ENCODE data around the gene KRTAP1-5.

The KRTAP1-5 gene

DNA sequence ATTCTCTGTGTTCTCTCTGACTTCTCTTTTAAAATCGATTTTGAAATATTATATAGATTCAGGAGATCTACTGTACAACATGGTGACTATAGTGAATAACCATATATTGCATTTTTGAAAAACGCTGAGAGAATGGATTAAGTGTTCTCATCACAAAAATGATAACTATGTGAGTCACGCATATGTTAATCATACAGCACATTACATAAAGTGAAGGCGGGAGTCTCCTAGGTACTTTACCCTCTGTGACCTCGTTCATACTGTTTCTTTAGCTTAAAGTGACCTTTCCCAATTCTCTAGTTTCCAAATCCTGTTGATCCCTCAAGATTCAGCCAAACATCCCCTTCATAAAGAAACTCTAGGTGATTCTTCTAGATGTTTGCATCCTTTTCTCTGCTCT lies 24.2 kb downstream of the KRTAP1-5 start:
- no peak for DNase-seq

DNA sequence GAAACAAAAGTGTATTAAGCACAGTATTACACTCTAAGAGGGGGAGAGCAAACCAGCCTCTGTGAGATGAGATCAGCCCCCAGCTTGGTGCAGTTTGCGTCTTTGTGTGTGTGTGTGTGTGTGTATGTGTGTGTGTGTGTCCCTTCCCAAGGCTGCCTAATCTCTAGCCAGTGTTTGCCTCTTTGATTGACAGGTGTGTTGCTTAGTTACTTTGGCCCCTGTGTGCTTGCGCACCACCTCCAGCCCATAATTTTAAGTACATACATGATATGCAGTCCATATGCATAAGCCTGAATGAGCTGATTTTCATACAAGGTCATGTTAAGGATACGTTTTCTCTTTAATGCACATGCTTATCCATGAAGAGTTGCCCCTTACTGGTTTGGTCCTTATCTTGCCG lies 25.2 kb downstream of the KRTAP1-5 start:
- DNase-seq, result no peak

DNA sequence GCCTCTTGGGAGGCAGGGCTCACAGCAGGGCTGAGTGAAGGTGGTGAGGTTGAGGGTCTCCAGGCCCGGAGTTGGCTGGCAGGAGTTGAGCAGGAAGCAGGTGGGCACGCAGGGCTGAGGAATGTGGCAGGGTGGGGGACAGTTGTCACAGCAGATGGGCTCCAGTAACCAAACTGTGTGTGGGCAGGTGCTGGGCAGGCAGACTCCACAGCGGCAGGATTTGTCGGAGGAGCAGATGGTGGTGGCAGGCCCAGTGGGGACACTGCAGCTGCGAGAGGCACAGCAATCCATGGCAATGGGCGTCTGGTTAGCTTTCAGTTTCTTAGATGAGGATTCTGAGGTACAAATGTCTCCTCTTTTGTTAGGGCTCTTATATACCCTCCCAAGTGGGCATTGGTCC lies 27.4 kb downstream of the KRTAP1-5 start, which contains the start of gene KRTAP3-2:
Gene KRTAP3-2 (minus strand): TSS at position 344 of the 400 bp plus-strand sequence. CDS start 53 bp downstream, at position 291.
- DNase-seq, result peak in 1 of 2 experiments; percentile 15

DNA sequence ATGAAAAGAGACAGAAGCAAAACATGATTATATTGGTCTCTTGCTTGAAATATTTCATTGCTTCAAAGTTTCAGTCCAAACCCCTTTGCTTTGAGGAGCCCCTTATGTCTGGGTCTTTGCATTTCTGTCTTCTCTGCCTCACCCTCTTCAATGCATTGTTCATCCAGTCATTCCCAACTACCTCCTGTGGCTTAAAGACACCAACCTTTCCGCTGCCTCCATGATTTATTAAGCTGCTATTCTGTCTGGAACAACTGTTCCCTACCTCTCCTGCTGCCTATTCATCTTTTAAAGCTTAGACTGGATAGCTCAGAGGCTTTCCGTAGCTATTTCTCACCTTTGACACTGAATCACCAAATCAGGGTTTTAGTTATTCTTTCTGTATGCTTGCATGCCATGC lies 29.6 kb downstream of the KRTAP1-5 start:
- no peak for DNase-seq

DNA sequence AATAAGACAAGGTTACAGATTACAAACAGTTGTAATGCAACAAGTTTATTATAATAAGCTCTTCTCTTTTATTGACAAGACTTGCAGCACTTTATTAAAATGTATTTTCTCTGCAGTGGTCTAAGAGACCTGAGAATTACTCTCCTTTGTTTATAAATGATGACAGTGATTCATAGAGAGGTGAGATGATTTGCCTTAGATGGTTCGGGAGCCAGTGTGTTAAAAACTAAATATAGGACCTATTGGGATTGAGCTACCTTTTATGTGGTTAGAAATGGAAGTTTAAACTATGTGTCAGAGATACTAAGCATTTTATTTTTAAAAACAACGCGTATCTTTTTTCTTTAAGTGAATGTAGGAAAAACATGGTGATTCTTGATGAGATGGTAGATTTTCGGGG lies 30.2 kb downstream of the KRTAP1-5 start:
- no peak for DNase-seq

DNA sequence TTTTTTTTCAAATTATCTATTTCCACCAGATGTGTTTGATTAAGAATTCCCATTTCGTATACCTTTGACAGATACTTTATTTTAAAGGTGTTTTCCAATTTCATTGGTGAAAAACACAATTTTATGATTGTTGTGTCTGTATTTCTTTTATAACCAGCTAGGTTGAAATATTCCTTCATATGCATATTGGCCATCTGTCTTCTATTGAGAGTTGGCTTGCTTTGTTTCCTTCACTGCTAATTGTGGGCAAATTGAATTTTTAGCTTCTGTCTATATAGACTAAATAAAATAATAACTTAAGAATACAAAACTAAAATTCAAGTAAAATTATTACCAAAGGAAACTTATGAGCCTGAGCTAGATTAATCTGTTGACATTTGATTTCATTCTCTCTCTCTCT lies 31.9 kb downstream of the KRTAP1-5 start:
- DNase-seq, result no peak

DNA sequence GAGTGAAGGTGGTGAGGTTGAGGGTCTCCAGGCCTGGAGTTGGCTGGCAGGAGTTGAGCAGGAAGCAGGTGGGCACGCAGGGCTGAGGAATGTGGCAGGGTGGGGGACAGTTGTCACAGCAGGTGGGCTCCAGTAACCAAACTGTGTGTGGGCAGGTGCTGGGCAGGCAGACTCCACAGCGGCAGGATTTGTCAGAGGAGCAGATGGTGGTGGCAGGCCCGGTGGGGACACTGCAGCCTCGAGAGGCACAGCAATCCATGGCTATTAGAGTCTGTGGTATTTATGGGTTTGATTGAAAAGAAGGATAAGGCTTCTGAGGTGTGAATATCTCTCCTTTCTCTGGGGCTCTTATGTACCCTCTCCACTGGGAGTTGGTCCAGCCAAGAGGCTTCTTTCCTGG lies 33.2 kb downstream of the KRTAP1-5 start, which contains the start of gene KRTAP3-3:
Gene KRTAP3-3 (minus strand): TSS at position 326 of the 400 bp plus-strand sequence. CDS start 67 bp downstream, at position 259.
- DNase-seq, result no peak

DNA sequence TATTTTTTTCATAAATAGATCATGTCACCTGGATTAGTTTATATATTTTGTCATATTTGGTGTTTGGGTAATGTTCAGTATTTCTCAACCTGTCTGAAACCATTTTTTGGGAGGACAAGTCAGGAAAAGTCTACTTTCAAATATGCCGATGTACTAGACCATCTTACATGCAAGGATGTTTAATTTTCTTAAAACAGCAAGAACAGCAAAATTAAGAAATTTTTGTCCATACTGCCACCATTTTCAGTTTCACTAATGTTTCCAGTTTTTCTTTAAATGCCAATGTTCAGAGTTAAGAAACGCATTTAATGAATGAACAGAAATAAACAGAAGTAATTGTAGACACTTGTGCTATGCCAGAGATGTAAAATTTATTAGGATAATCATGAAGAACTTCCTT lies 33.9 kb downstream of the KRTAP1-5 start:
- no peak for DNase-seq

DNA sequence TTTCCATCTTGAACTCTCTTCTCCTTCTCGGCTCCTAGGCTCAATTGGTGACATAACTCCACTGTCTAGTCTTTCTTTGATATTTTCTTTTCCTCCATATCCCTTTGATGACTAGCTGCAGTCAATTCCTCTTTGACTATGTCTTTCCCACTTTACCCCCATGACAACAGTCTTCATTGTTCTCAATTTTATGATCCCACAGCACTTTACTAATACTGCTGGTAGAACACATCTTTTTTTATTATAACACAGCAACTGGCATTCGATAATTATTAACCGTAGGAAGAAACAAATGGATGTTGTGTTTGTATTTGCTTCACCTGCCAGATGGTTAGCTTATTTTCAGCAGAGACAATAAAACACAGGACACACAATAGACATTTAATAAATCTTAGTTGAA lies 34.3 kb downstream of the KRTAP1-5 start:
- DNase-seq, result no peak

DNA sequence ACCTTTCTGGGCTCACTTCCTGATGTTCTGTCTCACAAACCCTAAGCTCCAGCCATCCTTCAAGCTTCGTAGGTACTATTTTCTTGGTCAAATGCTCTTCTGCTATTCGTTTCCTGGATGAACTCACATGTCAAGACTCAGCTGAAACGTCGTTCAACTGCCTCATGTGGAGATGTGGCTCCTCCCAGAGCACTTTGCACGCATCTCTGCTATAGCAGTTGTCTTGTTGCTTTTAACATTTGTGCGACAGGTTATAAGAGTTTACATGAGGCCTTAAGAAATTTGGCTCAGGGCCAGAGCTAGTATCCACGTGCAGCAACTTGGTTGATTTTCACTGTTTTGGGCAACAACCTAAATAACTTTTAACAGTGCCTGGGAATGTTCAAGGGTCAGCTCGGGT lies 40.1 kb downstream of the KRTAP1-5 start:
- DNase-seq, result no peak

DNA sequence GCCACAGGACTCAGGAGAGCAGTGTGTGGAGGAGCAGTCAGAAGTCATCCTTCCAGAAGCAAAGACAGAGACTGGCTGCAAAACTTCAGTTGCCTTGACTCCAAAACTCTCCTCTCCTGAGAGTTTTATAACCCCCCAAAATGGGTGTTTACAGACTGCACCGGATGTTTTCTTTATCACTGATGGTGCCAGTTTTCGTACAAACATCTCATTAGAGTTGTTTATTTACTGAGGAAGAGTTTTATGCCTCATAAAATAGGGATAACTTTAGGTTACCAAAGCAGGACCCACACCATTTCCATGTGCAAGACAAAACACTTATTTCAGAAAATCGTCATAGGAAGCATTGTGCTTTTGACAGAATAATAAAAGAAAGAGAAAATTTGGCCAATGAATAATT lies 42.8 kb downstream of the KRTAP1-5 start, which contains the start of gene KRT40:
Gene KRT40 (minus strand): TSS at position 101 of the 400 bp plus-strand sequence. CDS start 53 bp downstream, at position 48.
- DNase-seq, result no peak

DNA sequence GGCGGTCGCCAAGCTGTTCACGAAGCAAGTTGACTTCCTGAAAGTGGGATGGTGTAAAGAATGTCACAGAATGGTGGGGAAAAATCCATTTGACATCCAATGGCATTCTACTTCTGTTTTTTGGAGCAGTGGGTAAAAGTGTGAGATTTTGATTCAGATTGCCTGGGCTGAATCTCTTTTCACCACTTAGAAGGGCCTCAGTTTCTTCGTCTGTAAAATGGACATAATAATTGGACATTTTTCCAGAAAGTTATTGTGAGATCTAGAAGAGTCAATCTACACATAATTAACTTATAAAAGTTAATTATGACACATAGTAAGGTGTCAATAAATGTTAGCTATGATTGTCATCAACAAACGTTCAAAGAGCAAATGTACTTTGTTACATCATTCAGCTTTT lies 45.9 kb downstream of the KRTAP1-5 start:
- DNase-seq, result no peak

DNA sequence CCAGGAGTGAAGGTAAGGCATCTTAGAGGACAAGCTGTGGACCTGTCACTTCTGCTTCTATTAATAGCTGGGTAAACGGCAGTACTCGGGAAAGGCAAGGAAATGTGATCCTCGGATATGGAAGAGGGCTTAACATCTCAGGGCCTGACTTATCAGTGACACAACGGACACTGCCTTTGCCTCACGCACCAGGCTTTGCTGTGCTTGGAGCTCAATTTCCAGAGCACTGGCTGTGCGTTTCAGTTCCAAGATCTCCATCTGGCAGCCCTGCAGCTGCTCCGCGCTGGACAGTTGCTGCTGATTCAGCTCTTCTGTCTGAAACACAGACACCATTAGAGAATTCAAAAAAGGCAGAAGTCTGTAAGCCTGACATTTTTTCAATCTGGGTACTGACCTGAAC lies 46.4 kb downstream of the KRTAP1-5 start:
- DNase-seq, result no peak

DNA sequence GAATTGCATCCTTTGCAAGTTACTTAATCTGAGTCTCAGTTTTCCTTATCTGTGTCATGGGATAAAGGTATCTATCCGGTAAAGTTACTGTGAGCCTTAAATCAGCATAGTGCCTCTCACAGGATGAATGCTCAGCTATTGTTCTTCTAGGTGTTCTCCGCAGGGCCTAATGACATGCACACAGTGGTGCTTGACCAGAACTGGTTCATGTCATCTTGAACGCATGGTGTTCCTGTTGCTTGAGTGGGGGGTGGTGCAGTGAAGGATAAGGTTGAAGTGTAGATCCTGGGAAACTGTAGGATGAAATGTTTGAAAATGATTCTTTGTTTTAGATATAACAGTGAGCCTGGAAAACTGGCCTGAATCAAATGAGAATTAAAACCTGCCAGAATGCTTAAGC lies 46.9 kb downstream of the KRTAP1-5 start:
- DNase-seq, result no peak

DNA sequence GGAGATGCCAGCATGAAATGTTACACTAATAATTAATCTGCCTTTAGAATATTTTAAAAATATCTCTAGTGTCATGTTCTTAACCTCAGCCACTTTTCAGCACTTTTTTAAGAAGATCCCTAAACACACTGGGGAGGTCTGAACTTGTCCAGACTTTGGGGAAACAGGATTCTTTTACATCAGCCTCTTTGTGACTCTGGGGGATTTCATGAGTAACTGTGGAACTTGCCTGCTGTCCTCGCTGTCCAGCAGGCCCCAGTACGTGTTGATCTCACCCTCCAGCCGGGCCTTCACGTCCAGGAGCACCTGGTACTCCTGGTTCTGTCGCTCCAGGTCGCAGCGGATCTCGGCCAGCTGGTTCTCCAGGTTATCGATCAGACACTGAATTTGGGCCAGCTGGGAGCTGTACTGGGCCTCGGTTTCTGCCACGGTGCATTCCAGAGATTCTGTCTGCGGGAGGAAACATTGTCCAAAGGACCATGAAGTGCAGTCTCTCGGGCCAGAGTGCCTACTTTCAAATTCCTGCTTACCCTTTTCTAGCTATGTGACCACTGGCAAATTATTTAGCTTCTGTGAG lies 48.3 kb downstream of the KRTAP1-5 start:
- no peak for DNase-seq
